Mesendoderm (in vitro differentiated cells): ENCODE measurements around the gene TESMIN.

Experiments used
- DNase-seq: peaks from one replicate; pipeline ENCODE4 v3.0.0; 2013
- H2AK5ac ChIP-seq: 2 replicates; pipeline ENCODE4 v1.6.1; 2013; ENCODE audit warnings: low read length, inconsistent platforms
- H2BK120ac ChIP-seq: 2 replicates; pipeline ENCODE4 v1.6.1; 2013; ENCODE audit warnings: low read depth, mild to moderate bottlenecking, low read length, moderate library complexity, mixed read lengths
- H2BK15ac ChIP-seq: replicated peaks from 2 replicates; pipeline ENCODE4 v1.6.1; 2013; ENCODE audit warnings: low read depth, mild to moderate bottlenecking, moderate library complexity
- H2BK5ac ChIP-seq: 2 replicates; pipeline ENCODE4 v1.6.1; 2013; ENCODE audit warnings: low read length, inconsistent platforms
- H3K18ac ChIP-seq: 2 replicates; pipeline ENCODE4 v1.6.1; 2013; ENCODE audit warnings: mild to moderate bottlenecking, low read length, mixed read lengths
- H3K23ac ChIP-seq: one replicate; pipeline ENCODE4 v1.6.1; 2013; ENCODE audit warnings: low read length
- H3K27ac ChIP-seq: 2 replicates; pipeline ENCODE4 v1.5.1; 2013; ENCODE audit warnings: low read depth, mild to moderate bottlenecking, inconsistent platforms, low read length, moderate library complexity
- H3K27me3 ChIP-seq: 2 replicates; pipeline ENCODE4 v1.6.1; 2013; ENCODE audit warnings: low read length, control low read depth, mild to moderate bottlenecking, inconsistent platforms; ENCODE audit not compliant: insufficient read depth, poor library complexity
- H3K36me3 ChIP-seq: 2 replicates; pipeline ENCODE4 v1.6.1; 2013; ENCODE audit warnings: low read length, inconsistent platforms; ENCODE audit not compliant: control insufficient read depth, insufficient read depth
- H3K4ac ChIP-seq: one replicate; pipeline ENCODE4 v1.6.1; 2013; ENCODE audit warnings: low read depth, mild to moderate bottlenecking, low read length, moderate library complexity
- H3K4me1 ChIP-seq: 2 replicates; pipeline ENCODE4 v1.6.1; 2013; ENCODE audit warnings: low read depth, low read length, inconsistent platforms; ENCODE audit not compliant: control insufficient read depth
- H3K4me2 ChIP-seq: 2 replicates; pipeline ENCODE4 v1.6.1; 2013; ENCODE audit warnings: low read length
- H3K4me3 ChIP-seq: 2 replicates; pipeline ENCODE4 v1.5.1; 2013; ENCODE audit warnings: mild to moderate bottlenecking, low read length
- H3K56ac ChIP-seq: one replicate; pipeline ENCODE4 v1.6.1; 2013; ENCODE audit warnings: low read length
- H3K79me1 ChIP-seq: 2 replicates; pipeline ENCODE4 v1.6.1; 2013; ENCODE audit warnings: low read length, inconsistent platforms
- H3K79me2 ChIP-seq: 2 replicates; pipeline ENCODE4 v1.6.1; 2013; ENCODE audit warnings: mild to moderate bottlenecking, low read length; ENCODE audit not compliant: control insufficient read depth, insufficient read depth
- H3K9ac ChIP-seq: 2 replicates; pipeline ENCODE4 v1.6.1; 2013; ENCODE audit warnings: low read length, inconsistent platforms
- H4K5ac ChIP-seq: one replicate; pipeline ENCODE4 v1.6.1; 2013; ENCODE audit warnings: low read length
- H4K8ac ChIP-seq: one replicate; pipeline ENCODE4 v1.6.1; 2013; ENCODE audit warnings: low read depth, mild to moderate bottlenecking, control low read depth, low read length, moderate library complexity
- WGBS: extraction: QIAGEN DNeasy Blood & Tissue Kit; methylation state at CpG from one replicate; pipeline ENCODE4 v1.1.7; 2013; ENCODE audit warnings: low lambda C conversion rate, missing lambda C conversion rate; ENCODE audit not compliant: insufficient coverage; ENCODE audit errors: extremely low coverage; 5-methylcytosine and 5-hydroxymethylcytosine counted together

TESMIN gene

DNA sequence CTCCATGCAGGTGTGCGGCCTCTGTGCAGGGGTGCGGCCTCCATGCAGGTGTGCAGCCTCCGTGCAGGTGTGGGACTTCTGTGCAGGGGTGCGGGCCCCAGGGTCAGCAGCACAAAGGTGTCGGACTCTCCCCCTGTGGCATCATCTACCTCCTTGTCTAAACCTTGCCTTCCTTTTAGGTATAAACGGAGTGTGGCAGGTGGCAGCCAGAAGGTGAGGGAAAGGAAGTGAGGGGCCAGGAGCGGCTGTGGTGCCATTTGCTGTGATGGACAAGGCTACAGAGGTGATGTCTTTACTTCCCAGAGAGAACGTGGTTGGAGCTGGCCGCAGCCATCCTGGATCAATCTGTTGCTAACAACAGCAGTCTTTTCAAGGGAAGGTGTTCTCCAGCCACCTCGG is 57.8 kb downstream of the TESMIN start:
- Histone ChIP-seq H3K27ac (no peak overlapping the region), H2AK5ac (peak overlapping the region; percentile 45), H2BK120ac (no peak overlapping the region), H2BK15ac (no peak overlapping the region), H3K4me1 (peaks cover 7% of the 10 kb centered on the region), H2BK5ac (peak overlapping the region; percentile 84), H4K5ac (no peak overlapping the region), H4K8ac (no peak overlapping the region), H3K4ac (no peak overlapping the region), H3K56ac (peak overlapping the region; percentile 44), H3K23ac (no peak overlapping the region), H3K4me2 (no peak overlapping the region), H3K27me3 (no peaks in the 10 kb centered on the region), H3K79me2 (no peaks in the 10 kb centered on the region), H3K36me3 (peaks cover 3% of the 10 kb centered on the region), H3K18ac (peak overlapping the region; percentile 0), H3K9ac (peak overlapping the region; percentile 12), H3K4me3 (no peak overlapping the region), H3K79me1 (no peaks in the 10 kb centered on the region)
- no CpG with 5 or more reads among the region's 10 CpGs for WGBS
- DNase-seq, result no peak

DNA sequence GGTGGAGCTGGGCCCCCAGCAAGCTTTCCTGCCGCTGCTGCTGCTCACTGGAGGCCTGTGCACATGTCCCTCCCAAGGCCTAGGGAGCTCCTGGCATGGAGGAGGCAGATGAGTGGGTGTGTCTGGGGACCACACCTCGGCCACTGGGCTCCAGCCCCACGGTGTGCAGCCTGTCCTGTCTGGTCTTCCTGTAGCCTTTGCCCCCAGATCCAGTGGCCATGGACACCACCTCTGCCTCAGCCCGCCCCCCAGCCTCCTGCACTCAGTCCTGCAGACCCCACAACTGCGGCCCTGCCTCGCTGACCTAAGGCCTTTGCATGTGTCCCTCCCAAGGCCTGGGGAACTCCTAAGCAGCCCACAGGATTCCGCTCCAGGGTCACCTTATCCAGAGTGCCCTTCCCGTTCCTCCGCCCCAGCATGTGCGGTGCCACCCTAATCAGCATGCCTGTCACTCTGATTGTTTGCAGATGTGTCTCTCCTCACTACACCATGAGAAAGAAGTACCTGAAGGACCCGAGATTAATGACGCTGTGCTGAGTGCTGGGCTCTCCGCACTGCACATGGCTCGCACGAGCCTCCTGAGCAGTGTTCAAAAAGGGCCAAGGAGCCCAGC is 58.3 kb downstream of the TESMIN start:
- Histone ChIP-seq H3K4me3 (no peak overlapping the region), H3K9ac (no peak overlapping the region), H2BK120ac (no peak overlapping the region), H3K4ac (no peak overlapping the region), H3K27me3 (no peaks in the 10 kb centered on the region), H2BK5ac (peak overlapping the region; percentile 32), H3K18ac (no peak overlapping the region), H3K36me3 (peaks cover 3% of the 10 kb centered on the region), H4K8ac (no peak overlapping the region), H2AK5ac (no peak overlapping the region), H3K27ac (no peak overlapping the region), H3K23ac (no peak overlapping the region), H2BK15ac (no peak overlapping the region), H4K5ac (no peak overlapping the region), H3K4me1 (peaks cover 7% of the 10 kb centered on the region), H3K4me2 (no peak overlapping the region), H3K79me1 (no peaks in the 10 kb centered on the region), H3K56ac (peak overlapping the region; percentile 37), H3K79me2 (no peaks in the 10 kb centered on the region)
- DNase-seq, result peak; percentile 49
- no CpG with 5 or more reads among the region's 15 CpGs for WGBS

DNA sequence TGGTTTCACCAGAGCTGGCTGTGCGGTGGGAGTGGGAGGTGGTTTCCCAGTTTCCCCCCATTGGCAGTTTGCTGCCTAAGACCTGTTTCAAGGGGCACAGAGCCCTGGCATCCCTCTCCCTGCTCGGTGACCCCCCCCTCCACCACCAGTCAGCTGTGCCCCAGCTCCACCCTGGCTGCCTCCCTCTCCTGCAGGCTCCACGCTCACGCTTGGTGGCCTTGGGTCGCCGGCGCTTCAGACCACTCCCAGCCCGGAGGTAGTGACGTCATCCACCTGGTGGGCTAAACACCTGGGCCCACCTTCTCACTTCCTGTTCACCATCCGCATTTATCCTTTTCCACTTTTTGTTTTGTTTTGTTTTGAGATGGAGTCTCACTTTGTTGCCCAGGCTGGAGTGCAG is 59.2 kb downstream of the TESMIN start:
- Histone ChIP-seq H2AK5ac (no peak overlapping the region), H3K27me3 (no peaks in the 10 kb centered on the region), H3K4me1 (peaks cover 7% of the 10 kb centered on the region), H2BK15ac (no peak overlapping the region), H3K4ac (no peak overlapping the region), H4K5ac (no peak overlapping the region), H3K18ac (no peak overlapping the region), H2BK120ac (no peak overlapping the region), H2BK5ac (no peak overlapping the region), H3K36me3 (peaks cover 3% of the 10 kb centered on the region), H3K79me1 (no peaks in the 10 kb centered on the region), H3K56ac (no peak overlapping the region), H3K4me2 (no peak overlapping the region), H3K79me2 (no peaks in the 10 kb centered on the region), H3K23ac (no peak overlapping the region), H3K4me3 (no peak overlapping the region), H3K27ac (no peak overlapping the region), H3K9ac (no peak overlapping the region), H4K8ac (no peak overlapping the region)
- peak; percentile 54 for DNase-seq
- WGBS, result no CpG with 5 or more reads among the region's 10 CpGs

DNA sequence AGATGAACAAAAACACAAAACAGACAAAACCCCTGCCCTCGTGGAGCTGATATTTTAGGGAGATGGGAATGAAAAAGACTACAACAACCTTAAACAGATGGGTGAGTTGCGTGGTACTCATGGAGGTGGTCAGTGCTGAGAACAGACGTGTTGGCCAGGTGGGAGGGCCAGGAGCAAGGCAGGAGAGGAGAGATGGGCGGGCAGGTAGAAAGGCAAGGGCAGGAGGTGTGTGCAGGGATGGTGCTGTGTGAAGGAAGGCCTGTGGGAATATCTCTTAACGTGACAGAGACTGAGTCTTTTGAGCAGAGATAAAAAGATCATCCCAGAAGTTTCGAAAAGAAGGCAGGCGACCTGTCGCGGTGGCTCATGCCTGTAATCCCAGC is 59.9 kb downstream of the TESMIN start:
- no peak overlapping the region for H2BK15ac ChIP-seq
- peaks cover 7% of the 10 kb centered on the region for H3K4me1 ChIP-seq
- no peak overlapping the region for H3K18ac ChIP-seq
- H3K23ac ChIP-seq, result no peak overlapping the region
- WGBS, result no CpG with 5 or more reads among the region's 9 CpGs
- no peaks in the 10 kb centered on the region for H3K27me3 ChIP-seq
- DNase-seq, result peak; percentile 55
- no peak overlapping the region for H4K8ac ChIP-seq
- no peak overlapping the region for H3K9ac ChIP-seq
- no peak overlapping the region for H3K27ac ChIP-seq
- H3K4ac ChIP-seq, result no peak overlapping the region
- H3K4me2 ChIP-seq, result no peak overlapping the region
- H2AK5ac ChIP-seq, result no peak overlapping the region
- no peak overlapping the region for H4K5ac ChIP-seq
- H3K4me3 ChIP-seq, result no peak overlapping the region
- H3K36me3 ChIP-seq, result peaks cover 3% of the 10 kb centered on the region
- no peak overlapping the region for H2BK120ac ChIP-seq
- no peak overlapping the region for H2BK5ac ChIP-seq
- no peaks in the 10 kb centered on the region for H3K79me2 ChIP-seq
- no peaks in the 10 kb centered on the region for H3K79me1 ChIP-seq
- H3K56ac ChIP-seq, result peak overlapping the region; percentile 45

DNA sequence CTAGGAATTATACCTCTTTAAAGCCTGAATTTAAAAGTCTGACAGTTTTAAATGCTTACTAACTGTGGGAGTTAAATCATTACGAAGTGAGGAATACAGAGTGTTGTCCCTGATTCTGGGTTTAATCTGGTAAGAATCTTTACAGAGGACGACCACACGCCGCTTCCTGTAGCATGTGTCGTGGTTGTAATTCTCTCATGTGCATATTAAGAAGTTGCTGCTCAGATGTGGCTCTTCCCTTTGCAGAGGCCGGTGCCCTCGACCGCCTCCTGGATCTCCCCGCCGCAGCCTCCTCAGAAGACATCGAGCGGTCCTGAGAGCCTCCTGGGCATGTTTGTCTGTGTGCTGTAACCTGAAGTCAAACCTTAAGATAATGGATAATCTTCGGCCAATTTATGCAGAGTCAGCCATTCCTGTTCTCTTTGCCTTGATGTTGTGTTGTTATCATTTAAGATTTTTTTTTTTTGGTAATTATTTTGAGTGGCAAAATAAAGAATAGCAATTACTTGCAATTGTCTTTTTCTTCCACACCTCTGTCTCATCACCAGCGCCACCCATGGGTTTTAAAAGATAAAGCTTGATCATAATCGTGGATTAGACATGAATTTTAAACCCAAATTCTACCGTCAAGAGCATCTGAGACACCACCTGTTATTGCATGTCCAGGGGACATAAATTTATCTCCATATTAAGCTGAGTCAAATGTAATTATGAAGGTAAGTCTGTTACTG is 60.5 kb downstream of the TESMIN start:
- WGBS, result no CpG with 5 or more reads among the region's 16 CpGs
- Histone ChIP-seq H3K36me3 (peaks cover 3% of the 10 kb centered on the region), H3K79me1 (no peaks in the 10 kb centered on the region), H3K23ac (no peak overlapping the region), H3K27ac (peak overlapping the region; percentile 29), H2BK15ac (no peak overlapping the region), H3K18ac (no peak overlapping the region), H3K4me3 (no peak overlapping the region), H2BK5ac (no peak overlapping the region), H2BK120ac (no peak overlapping the region), H4K8ac (no peak overlapping the region), H3K79me2 (peaks cover 5% of the 10 kb centered on the region), H3K4me1 (peaks cover 7% of the 10 kb centered on the region), H3K4ac (no peak overlapping the region), H3K9ac (no peak overlapping the region), H3K56ac (no peak overlapping the region), H3K27me3 (no peaks in the 10 kb centered on the region), H3K4me2 (no peak overlapping the region), H4K5ac (no peak overlapping the region), H2AK5ac (no peak overlapping the region)
- no peak for DNase-seq
